DND-41 (cell line): ENCODE results near the gene ATXN7.

ENCODE experiments used
- ATAC-seq: fragments of 200-7000 bp; cut with Tn5 transposase; 3 replicates; pipeline ENCODE4 v1.9.1; 2021; ENCODE audit warnings: low read depth; ENCODE audit not compliant: insufficient read depth
- DNase-seq: peaks from one replicate; pipeline ENCODE4 v3.0.0-alpha.2; 2020
- H2AFZ ChIP-seq: 2 replicates; pipeline ENCODE4 v1.6.0; 2012; ENCODE audit warnings: low read depth, low read length
- H3K27ac ChIP-seq: 2 replicates; pipeline ENCODE4 v1.5.1; 2012; ENCODE audit warnings: low read length, inconsistent platforms
- H3K27me3 ChIP-seq: fragments of 200-600 bp; sonication (generic); 2 replicates; pipeline ENCODE4 v1.6.0; 2012; ENCODE audit warnings: low read length, mild to moderate bottlenecking, inconsistent platforms; ENCODE audit not compliant: insufficient read depth, poor library complexity
- H3K36me3 ChIP-seq: 2 replicates; pipeline ENCODE4 v1.5.1; 2012; ENCODE audit warnings: low read length, inconsistent platforms; ENCODE audit not compliant: insufficient read depth
- H3K4me1 ChIP-seq: 2 replicates; pipeline ENCODE4 v1.5.1; 2012; ENCODE audit warnings: mild to moderate bottlenecking, low read length; ENCODE audit not compliant: insufficient read depth
- H3K4me2 ChIP-seq: 2 replicates; pipeline ENCODE4 v1.6.0; 2012; ENCODE audit warnings: mild to moderate bottlenecking, moderate library complexity, low read length, inconsistent platforms; ENCODE audit not compliant: insufficient read depth
- H3K4me3 ChIP-seq, 2 experiments: fragments of 200-600 bp in 1 of 2; shearing (Covaris generic) in 1 of 2; 2 replicates each; pipeline ENCODE4 v1.5.1; 2012 to 2016; ENCODE audit warnings: inconsistent platforms in 2 of 2, low read length in 2 of 2, mild to moderate bottlenecking in 2 of 2, low read depth in 1 of 2, moderate library complexity in 1 of 2
- H3K79me2 ChIP-seq: 2 replicates; pipeline ENCODE4 v1.6.0; 2012; ENCODE audit warnings: low read length, inconsistent platforms; ENCODE audit not compliant: insufficient read depth
- H3K9ac ChIP-seq: 2 replicates; pipeline ENCODE4 v1.6.0; 2012; ENCODE audit warnings: low read depth, mild to moderate bottlenecking, inconsistent platforms, low read length, moderate library complexity
- H3K9me3 ChIP-seq: 2 replicates; pipeline ENCODE4 v1.5.1; 2012; ENCODE audit warnings: low read length, moderate library complexity, mild to moderate bottlenecking, inconsistent platforms; ENCODE audit not compliant: insufficient read depth, severe bottlenecking
- H4K20me1 ChIP-seq: 2 replicates; pipeline ENCODE4 v1.6.0; 2012; ENCODE audit warnings: low read length; ENCODE audit not compliant: insufficient read depth
- EZH2 ChIP-seq: IDR thresholded peaks from 3 replicates; pipeline ENCODE4 v1.6.1; 2012; ENCODE audit warnings: borderline replicate concordance, low read depth, mild to moderate bottlenecking, moderate library complexity, low read length, inconsistent platforms; ENCODE audit not compliant: severe bottlenecking
- TF ChIP-seq, protein P1 (sequence below): IDR thresholded peaks from 2 replicates; pipeline ENCODE4 v1.5.1; 2012; ENCODE audit warnings: borderline replicate concordance, low read length, moderate library complexity, mild to moderate bottlenecking; ENCODE audit not compliant: poor library complexity, severe bottlenecking; ENCODE audit errors: extremely low read depth

ATXN7 gene

DNA sequence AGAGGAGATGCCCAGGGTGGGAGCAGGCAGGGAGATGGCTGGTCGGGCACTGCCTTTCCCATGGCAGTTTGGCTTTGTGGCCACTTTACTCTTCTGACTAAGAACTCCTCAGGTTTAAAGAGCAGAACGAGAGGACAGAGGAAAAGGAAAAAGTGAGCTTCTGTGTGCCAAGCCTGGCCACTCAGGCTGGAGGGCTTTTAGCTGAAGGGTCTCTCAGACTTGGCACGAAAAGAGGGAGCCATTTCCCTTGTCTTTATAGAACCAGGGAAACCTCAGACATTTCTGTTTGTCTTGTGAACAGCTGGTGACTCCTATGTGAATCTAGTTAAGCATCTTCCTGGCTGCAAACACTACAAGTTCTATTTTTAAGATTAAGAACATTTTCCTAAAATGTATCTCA lies 182.9 kb downstream of the ATXN7 start:
- H3K4me3 ChIP-seq, result no peak overlapping the region
- H3K27ac ChIP-seq, result no peak overlapping the region
- DNase-seq, result no peak
- no peak overlapping the region for H3K4me2 ChIP-seq
- H3K9me3 ChIP-seq, result no peaks in the 10 kb centered on the region
- H3K9ac ChIP-seq, result no peak overlapping the region
- no peaks in the 10 kb centered on the region for H4K20me1 ChIP-seq
- no peak overlapping the region for H2AFZ ChIP-seq
- H3K4me1 ChIP-seq, result no peaks in the 10 kb centered on the region
- no peaks in the 10 kb centered on the region for H3K36me3 ChIP-seq
- ATAC-seq, result no peak
- TF ChIP-seq EZH2, result no peak
- TF ChIP-seq, protein P1, sequence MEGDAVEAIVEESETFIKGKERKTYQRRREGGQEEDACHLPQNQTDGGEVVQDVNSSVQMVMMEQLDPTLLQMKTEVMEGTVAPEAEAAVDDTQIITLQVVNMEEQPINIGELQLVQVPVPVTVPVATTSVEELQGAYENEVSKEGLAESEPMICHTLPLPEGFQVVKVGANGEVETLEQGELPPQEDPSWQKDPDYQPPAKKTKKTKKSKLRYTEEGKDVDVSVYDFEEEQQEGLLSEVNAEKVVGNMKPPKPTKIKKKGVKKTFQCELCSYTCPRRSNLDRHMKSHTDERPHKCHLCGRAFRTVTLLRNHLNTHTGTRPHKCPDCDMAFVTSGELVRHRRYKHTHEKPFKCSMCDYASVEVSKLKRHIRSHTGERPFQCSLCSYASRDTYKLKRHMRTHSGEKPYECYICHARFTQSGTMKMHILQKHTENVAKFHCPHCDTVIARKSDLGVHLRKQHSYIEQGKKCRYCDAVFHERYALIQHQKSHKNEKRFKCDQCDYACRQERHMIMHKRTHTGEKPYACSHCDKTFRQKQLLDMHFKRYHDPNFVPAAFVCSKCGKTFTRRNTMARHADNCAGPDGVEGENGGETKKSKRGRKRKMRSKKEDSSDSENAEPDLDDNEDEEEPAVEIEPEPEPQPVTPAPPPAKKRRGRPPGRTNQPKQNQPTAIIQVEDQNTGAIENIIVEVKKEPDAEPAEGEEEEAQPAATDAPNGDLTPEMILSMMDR, result no peak
- H3K27me3 ChIP-seq, result no peaks in the 10 kb centered on the region
- no peaks in the 10 kb centered on the region for H3K79me2 ChIP-seq

DNA sequence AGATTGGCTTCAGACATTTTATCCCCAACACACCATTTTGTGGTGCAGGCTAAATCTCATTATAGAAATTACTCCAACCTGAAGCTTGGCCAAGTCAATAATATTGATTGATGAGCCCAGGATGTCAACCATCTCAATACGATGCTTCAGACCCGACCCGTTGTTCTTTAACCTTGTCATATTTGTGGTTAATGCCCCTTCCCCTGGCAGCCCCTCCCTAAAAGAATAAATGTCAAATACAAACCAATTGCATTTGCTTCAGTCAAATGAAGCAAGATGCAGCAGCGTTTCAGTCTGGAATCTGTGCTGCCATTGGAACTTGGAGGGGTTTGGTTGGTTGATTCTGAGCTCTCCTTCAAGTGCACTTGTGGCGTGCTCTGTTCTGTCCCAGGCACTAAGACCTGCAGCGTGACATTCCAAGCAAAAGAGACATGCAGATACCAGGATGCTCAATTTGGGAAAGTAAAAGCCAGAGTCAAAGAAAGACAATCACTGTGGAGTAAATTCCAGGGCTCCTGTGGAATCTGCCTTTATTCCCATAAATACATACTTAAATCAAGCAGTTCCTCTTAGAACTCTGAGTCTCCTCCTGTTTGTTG lies 183.4 kb downstream of the ATXN7 start:
- Histone ChIP-seq H3K4me1 (no peaks in the 10 kb centered on the region), H3K9ac (no peak overlapping the region)
- TF ChIP-seq, protein P1, result no peak
- no peak for TF ChIP-seq EZH2

DNA sequence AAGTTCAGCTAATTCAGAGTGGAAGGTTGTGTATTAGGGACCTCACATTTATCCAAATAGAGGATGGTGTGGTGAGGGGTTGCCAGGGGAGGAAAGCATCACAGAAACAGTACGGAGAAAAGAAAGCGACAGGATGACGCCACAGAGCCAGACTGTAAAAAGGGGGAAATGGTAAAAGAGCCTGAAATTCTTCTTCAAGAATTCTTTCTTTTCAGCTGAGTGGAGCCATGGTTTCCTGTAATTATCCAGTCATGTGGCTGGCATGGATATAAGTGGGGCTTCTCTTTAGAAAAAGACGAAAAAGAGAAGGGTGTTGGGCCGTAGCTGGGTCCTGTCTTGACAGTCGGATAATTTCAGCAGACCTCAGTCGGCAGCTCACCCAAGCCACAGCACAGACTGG lies 184.1 kb downstream of the ATXN7 start:
- Histone ChIP-seq H3K9me3 (no peaks in the 10 kb centered on the region), H3K4me3 (no peak overlapping the region), H3K27ac (no peak overlapping the region), H4K20me1 (no peaks in the 10 kb centered on the region), H3K27me3 (no peaks in the 10 kb centered on the region), H3K36me3 (no peaks in the 10 kb centered on the region), H2AFZ (no peak overlapping the region), H3K79me2 (no peaks in the 10 kb centered on the region), H3K9ac (no peak overlapping the region), H3K4me2 (no peak overlapping the region), H3K4me1 (no peaks in the 10 kb centered on the region)
- ATAC-seq (no peak), DNase-seq (no peak)
- TF ChIP-seq EZH2, result no peak
- TF ChIP-seq, protein P1, result no peak

More for the DNA sequence above, 183.4 kb downstream of the ATXN7 start:
- H3K36me3 ChIP-seq, result no peaks in the 10 kb centered on the region
- no peaks in the 10 kb centered on the region for H3K9me3 ChIP-seq
- H3K27ac ChIP-seq, result no peak overlapping the region
- no peak for ATAC-seq
- H3K4me2 ChIP-seq, result no peak overlapping the region
- DNase-seq, result no peak
- no peak overlapping the region for H2AFZ ChIP-seq
- H3K4me3 ChIP-seq, result no peak overlapping the region
- H3K79me2 ChIP-seq, result no peaks in the 10 kb centered on the region
- H3K27me3 ChIP-seq, result no peaks in the 10 kb centered on the region
- no peaks in the 10 kb centered on the region for H4K20me1 ChIP-seq
